ENCODE results near the gene PARD6G.

Gene PARD6G

DNA sequence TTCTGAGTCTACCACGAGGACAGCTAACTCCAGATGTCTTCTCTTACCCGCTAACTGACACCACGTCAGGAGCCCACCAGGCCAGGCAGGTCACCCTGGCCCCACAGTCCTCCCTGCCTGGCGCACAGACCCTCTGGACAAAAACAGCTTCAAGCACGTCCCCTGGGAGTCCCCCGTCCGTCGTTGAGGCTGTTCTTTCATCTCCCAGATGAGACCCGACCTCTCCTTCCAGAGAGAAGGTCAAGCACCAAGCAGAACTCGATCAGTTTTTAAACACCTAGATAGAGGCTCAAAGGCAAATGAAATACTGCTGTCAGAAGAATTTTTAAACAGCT lies 57.8 kb downstream of the PARD6G start:
- DNase-seq, result no peak

DNA sequence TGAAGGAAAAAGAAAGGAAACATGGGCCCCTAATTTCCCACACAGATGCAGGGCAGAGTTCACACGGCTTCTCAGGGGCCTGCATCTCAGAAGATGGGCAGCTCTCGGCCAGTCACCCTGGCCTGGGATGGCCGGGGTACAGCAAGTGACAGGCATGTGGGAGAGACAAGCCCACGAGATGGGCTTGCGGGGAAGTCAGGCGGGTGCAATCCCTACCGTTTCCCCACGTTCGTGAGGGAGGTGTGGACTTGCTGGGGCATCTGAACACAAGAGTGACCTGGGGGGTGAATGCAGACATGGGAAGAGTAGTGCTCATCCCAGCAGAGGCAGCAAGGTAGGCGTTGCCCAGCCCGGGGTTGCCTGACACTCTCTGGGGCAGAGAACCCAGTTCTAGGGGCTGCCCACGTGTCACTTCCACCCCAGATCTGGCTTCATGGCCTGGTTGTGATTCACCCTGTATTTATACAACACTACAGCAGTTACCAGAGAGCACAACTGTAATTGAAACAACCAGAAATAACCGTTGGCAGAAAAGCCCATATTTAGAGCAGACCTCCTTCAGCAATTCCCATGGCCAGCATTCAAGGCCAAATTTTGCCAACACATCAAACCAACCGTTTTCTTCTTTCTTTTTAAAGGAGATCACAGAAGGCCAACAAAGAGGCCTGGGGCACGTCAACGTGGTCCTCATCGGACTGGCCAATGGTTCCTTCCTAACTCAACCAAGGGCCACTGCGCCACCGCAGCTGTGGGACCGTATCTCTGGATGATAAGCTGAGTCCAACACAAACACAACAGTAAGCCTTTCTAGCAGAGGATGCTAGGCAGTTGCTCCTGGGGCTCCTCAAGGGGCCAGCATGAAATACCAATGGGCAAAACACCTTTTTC lies 58.4 kb downstream of the PARD6G start:
- DNase-seq, result no peak

DNA sequence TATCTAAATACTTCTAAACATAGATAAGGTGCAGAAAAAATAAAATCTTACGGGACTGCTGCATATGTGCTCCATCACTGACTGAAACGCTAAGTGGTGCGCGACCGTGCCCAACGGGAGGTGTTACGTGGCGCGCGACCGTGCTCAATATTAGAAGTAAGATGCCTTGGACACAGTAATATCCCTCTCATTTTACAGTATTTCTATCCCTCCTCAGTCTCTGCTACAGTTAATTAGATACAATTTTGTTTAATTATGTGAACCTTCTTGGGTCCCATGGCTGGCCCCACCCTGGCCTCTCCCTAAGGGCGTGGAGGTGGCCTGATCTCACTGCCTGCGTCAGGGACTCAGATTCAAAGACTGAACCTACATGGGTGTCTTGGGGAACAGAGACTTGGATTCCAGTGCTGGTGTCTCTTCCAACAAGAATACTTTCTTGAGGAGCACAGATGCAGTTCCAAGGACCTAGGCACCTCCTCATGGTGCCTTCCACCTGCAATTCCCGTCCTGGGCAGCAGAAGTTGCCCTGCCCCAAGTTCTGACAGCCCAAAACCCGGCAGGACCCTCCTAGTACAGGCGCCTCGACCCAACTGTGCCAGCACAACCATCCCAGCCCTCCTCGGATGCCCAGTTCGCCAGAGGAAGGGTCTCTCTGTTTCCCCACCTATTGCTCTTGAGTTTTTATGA lies 59.2 kb downstream of the PARD6G start:
- DNase-seq, result no peak

DNA sequence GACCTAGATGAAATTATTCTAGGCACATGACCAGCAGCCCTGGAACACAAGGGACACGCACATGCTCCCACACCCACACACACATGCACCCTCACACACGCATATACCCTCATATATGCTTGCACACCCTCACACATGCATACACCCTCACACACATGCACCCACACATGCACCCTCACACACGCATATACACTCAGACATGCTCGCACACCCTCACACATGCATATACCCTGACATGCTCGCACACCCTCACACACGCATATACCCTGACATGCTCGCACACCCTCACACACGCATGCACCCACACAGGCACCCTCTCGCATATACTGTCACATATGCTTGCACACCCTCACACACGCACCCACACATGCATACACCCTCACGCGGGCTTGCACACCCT lies 61.8 kb downstream of the PARD6G start:
- DNase-seq, result no peak

DNA sequence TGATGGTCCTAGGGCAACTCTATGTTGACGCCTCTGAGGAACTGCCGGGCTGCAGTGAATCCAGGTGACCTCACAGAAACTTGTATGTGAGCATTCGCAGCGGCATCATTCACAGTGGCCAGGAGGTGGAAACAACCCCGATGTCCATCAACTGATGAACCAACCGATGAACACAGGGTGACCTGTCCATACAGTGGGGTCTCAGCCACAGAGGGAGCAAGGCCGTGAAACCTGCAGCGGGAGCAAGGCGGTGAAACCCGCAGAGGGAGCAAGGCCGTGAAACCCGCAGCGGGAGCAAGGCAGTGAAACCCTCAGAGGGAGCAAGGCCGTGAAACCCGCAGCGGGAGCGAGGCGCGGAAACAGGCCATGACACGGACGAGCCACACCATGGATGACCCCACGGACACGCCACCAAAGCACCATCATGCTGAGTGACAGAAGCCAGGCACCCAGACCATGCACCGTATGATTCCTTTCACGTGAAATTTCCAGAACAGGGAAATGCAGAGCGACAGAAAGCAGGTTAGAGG lies 63.0 kb downstream of the PARD6G start:
- DNase-seq, result no peak

DNA sequence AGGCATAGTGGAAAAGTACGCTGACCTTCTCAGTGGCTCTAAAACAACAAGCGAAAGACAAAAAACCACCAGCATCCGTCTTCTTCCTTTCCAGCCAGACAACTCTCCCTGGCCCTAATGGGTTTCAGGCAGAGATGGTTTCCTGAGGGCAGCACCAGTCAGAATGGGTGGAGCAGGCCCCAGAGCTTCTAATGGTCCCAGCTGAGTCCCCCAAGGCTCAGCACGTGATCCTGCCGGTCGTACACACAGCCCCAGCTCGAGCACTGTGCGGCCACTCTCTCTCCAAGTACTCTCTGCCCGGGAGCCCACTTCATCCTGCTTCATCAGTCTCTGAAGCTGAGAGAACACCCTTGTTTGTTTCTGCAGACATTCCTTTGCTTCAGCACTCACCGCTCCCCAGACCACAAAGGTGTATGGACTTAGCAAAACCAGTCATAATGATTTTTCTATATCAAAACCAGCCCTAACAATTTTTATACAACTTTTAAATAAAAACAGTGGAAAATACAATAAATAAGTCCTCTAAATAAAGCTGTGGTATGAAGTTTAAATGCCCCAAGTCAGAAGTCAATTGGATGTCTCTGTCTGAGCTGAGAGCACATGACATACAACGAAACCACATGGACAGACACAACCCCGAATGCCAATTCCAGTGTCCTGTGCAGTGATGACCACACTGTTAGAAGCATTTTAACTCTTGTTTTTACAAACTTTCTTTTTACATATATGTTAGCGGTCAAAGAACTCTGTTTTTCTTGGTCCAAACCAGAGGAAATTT lies 63.9 kb downstream of the PARD6G start:
- no peak for DNase-seq

DNA sequence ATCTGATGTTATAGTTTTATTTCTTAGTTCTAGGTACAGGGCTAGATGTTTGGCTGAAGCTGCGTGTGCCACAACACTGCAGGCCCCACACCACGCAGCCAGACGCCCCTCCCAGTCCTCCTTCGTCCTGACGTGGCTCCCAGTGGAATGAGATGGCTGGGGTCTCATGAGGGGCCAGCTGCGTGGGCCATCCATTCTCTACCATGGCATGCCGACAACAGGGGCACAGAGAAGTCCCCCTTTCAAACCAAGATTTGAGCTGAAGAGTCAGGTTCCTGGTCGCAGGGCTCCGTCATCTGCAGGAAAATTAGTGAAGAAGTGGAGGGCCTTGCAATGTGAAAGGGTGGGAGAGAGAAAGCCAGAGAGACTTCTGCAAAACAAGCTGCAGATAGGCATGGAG lies 64.5 kb downstream of the PARD6G start:
- no peak for DNase-seq

DNA sequence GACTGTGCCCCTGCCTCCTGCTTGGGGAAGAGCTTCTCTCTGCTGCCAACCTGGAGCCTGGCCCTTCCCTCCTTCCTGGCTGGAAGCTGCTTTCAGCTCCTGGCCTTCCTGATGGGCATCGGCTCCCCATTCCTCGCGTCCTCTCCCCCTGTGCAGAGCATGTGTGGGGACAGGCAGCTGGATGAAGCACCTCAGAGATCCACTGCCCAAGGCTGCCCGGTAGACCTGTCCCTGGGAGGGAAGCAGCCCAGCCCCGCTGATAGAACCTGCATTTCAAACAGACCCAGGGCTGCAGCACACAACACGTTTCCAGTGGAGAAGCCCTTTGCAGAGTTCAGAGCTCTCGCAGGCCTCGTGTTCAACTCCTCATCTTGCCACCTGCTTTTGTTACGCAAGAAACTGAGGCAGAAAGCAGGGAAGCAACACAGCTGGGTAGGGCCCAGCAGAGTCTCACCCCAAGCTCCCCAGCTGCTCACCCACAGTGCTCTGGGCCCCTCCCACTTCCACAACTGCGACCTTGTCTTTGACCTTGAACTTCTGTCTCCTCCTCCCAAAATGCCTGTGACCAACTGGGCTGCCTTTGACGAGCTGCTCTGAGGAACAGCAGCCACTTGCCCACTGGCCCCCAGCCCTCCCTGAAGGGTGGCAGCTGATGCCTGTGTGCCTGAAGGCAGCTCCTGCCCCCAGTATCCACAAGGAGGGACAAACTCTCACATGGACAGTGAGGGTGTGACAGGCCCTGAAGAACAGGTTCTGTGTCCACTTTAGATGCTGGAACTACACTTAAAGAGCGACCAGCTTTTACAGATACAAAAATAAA lies 65.5 kb downstream of the PARD6G start:
- no peak for DNase-seq

DNA sequence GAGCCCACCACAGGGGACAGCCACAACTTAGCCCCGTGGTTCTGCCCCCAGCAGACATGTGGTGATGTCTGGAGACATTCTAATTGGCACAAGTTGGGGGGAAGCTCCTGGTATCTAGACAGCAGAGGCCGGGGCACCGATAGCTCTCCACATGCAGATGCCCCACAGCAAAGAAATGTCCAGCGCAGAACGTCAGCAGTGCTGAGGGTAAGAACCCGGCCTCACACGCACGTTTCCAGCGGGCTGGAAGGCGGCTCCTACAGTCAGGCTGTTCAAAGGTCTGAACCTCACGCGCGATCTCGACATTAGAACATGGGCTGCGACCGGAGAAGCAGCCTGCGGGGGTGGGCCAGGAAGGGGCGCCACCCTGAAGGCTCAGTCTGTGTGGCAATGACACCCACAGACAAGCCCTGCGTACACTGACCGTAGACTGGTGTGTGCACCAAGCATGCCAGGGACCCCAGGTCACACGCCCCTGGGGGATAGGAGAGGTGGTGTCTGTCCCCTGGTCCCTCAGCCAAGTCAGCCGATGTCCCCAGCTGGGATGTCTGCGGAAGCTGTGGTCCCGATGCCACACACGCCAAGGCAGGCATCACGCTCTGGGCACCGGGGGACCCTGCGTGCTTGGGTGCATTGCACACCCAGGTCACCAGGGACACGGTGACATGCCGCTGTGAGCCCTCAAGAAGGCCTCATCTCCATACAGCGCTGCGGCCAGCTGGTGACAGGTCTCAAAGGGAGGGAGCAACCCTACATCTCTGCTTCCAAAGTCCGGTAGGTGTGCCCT lies 66.3 kb downstream of the PARD6G start:
- DNase-seq, result no peak

DNA sequence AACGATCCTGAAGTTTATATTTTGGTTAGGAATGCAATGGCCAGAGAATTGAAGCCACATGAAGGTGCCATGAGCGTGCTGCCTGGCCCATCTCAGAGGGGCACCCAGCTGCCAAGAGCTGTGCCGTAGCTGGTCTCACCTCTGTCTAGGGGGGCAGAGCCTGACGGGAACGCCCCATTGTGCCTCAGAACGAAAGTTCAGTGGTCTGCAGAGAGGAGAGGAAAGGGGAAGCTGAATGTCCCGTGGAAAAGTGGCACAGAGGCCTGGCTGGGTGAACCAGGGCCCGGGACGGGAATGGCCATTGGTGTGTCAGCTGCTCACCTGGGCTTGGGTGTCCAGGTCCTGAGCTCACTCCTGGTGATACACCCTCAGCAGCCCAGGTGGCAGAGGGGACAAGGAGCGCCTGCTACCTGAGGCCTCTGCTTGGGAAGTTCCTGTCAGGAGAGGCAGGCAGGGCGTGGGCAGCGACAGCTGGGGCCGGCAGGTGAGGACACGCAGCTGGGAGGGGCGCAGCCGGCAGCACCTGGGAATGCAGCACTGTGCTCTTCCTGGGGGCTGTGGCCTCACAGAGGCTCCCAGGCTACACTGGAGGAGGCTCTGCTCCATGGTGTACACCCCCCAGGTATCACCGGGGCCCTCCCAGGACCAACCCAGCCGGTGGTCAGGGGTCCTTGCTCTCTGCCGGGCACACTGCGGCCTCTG lies 67.3 kb downstream of the PARD6G start:
- peak; percentile 30 for DNase-seq

DNA sequence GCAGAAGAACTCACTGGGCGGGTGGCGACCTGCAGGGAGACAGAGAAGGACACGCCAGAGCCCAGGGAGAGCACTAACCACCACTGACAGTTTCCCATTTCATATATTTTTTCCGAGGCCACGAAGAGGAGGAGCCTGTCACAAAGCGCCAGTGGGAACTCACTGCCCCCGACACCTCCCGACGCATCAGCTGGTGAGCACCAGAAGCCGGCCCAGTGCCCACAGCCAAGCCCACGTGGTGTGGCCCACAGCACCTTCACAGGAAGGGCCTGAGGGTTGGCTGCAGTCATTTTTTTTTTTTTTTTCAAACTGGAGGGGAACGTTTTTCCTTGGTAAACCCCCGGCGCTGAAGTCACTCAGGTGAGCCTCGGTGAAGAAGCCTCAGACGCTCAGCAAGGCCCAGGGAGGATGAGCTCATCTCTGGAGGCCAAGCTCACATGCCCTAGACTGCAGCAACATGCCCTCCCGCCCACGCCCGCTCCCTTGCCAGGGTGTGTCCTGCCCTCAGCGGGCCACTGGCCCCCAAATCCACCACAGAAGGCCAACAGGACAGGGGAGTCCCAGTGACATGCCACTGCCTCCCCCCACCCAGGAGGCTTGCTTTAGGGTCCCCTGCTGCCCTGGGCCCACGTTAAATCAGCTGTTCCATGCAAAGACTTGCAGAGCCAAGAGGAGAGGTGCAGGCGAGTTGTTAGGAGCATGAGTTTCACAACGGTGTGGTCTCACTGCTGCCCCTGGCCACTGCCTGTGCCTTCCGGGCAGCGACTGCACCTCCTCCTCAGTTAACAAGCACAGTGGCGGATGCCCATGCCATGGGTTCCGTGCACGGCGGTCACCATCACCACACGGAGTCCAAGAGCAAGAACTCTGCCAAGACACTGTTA lies 68.1 kb downstream of the PARD6G start:
- no peak for DNase-seq

DNA sequence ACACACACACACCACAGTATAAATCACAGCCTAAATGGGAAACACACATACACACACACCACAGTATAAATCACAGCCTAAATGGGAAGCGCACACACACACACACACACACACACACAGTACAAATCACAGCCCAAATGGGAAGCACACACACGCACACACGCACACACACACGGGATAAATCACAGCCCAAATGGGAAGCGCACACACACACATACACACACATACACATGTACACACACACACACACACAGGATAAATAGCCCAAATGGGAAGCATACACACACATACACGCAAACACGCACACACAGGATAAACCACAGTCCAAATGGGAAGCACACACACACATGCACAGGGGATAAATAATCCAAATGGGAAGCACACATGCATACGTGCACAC lies 70.2 kb downstream of the PARD6G start:
- no peak for DNase-seq

DNA sequence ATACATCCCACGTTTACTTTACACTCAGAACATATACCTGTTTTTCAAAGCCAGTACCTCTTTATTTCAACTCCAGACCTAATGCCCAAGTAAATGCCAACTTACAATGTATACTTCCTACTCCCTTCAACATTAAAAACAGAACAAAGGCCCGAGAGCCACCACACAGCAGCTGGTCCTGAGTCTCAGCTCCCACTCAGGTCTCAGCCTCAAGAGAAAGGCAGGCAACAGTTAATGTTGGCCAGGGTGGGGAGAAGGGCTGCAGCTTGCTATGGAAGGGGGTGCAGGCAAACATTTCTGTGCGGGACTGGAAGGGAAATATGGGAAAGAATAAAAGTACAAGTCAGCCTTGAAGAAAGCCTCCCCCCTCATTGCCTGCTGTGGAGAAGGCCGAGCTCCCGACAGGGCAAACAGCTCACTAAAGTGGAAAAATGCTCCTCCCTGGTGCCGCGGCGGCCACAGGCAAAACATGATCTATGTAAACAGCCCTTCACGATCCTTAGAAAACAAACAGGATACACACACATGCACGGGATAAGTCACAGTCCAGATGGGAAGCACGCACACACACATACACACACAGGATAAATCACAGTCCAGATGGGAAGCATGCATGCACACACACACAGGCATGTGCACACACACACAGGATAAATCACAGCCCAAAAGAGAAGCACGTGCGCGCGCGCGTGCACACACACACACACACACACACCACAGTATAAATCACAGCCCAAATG lies 70.8 kb downstream of the PARD6G start:
- no peak for DNase-seq

DNA sequence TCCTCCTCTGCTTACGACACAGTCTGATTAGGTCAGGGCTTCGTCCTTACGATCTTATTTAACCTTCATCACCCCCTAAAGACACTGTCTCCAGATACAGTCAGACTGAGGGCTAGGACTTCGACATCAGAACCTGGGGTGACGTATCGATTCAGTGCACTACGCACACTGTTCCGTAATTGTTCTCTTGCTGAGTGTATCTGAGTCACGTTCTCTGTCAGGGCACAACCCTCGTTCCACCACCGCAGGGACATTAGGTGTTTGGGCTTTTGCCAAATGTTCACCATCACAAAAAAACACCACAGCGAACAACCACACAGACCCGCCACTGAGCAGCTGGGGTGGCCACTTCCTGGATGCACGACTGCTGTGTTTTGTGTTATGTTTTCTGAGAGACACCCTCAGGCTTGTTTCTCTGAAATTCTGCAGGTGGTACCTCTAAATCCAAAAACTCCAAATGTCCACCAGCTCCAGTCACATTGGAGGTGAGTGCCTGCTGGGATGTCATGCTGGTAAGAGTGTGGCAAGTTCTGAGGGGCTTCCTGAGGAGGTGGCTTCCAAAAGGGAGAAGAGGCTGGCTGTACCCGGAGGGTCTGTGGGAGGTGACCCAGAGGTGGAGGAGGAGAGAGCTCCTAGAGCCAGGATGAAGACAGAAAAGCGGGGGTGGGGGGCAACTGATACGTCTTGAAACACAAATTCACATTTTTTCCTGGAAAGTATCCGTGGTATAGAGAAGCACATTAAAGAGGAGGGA lies 71.7 kb downstream of the PARD6G start:
- peak; percentile 14 for DNase-seq

DNA sequence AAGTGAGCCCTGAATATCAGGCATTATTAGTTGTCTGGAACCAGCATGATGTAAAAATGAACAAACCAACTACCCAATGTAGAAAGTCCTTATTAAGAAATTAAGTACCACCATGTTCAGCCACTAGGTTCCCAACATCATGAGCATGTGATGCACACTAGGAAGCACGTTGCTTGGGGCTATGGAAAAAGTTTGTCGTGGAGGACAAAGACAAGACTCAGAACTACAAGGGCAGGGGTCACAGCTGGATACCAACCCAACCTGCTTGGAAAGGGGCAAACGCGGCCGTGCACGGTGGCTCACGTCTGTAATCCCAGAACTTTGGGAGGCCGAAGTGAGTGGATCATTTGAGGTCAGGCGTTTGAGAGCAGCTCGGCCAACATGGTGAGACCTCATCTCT lies 74.3 kb downstream of the PARD6G start:
- no peak for DNase-seq

DNA sequence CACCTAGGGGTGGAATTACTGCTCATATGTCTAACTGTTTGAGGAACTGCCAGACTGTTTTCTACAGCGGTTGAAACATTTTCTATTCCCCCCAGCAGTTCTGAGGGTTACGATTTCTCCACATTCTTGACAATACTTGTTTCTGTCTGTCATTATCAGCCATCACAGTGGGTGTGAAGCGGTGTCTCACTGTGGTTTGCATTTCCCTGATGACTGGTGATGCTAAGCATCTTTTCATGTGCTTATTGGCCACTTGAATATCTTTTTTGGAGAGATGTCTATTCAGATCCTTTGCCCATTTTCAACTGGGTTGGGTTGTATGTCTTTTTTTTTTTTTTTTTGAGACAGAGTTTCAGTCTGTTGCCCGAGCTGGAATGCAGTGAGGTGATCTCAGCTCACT lies 75.3 kb downstream of the PARD6G start:
- DNase-seq, result no peak

DNA sequence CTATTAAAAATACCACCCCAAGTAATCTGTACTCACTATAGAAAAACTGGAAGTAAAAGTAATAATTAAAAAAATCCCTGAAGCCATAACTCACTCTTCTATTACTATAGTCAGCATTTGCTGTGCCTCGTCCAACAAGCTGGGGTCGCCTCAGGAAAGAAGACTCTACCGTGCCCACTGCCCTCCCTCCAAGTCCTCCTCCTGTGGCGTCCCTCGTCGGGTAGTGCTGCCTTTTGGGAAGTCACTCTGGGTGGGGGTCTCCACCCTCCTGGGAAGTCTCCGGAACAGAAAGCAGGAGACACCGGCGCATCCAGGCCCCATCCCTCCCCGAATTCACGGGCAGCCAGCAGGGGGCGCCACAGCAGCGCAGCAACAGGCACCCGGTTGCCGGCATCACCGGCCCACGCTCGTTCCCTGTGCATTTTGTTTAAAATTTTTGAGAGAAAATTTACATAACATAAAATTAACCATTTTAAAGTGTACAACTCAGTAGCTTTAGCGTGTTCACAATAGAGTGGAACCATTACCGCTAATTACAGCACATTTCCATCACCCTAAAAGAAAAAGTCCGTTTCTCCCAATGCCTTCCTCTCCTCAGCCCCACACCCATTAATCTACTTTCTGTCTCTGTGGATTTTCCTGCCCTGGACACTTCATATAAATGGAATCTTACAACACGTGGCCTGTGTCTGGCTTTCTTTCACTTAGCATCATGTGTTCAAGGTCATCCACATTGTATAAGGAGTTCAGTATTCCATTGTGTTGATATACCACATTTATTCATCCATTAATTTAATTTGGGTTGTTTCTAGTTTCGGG lies 76.1 kb downstream of the PARD6G start:
- DNase-seq, result no peak
